ENCODE results near the gene POU2F1. TPM values are rescaled to one million over a fixed set of nuclear protein-coding genes. Genes with fewer than 3 reads are reported as not detected.
A peak's percentile ranks its signal among the peaks of the same experiment; 100 is the strongest.

The POU2F1 gene
- total RNA-seq, 4 donors from 2014 or later = 11.5 to 23.1 (median 17.0) TPM

GRCh38 chr1:167452483-167452882, 231.8 kb downstream of the POU2F1 start:
- Histone ChIP-seq H3K4me1 (peaks cover 0 to 7% (median 2%) of the 10 kb centered on the region in 4 donors), H3K9me3 (no peaks in the 10 kb centered on the region), H3K27me3 (no peaks in the 10 kb centered on the region), H3K4me3 (no peak overlapping the region), H3K27ac (no peak overlapping the region), H3K36me3 (no peaks in the 10 kb centered on the region)
- TF ChIP-seq POLR2A (IDR thresholded peaks at IDR 0.05) = no peak
- TF ChIP-seq CTCF (IDR thresholded peaks at IDR 0.05) = no peak
- peak in 1 of 3 donors; percentile 35 for DNase-seq

GRCh38 chr1:167453123-167453522, 232.4 kb downstream of the POU2F1 start:
- no peaks in the 10 kb centered on the region for H3K9me3 ChIP-seq
- TF ChIP-seq CTCF (IDR thresholded peaks at IDR 0.05) (no peak), POLR2A (IDR thresholded peaks at IDR 0.05) (no peak)
- H3K4me1 ChIP-seq = peaks cover 0 to 7% (median 2%) of the 10 kb centered on the region in 4 donors
- H3K27me3 ChIP-seq = no peaks in the 10 kb centered on the region
- no peak overlapping the region for H3K27ac ChIP-seq
- H3K4me3 ChIP-seq = no peak overlapping the region
- DNase-seq = peak in 1 of 3 donors; percentile 43
- no peaks in the 10 kb centered on the region for H3K36me3 ChIP-seq

GRCh38 chr1:167454304-167454893, 233.7 kb downstream of the POU2F1 start:
- Histone ChIP-seq H3K27ac (peak overlapping the region; percentile 66 to 78 (median 72)), H3K9me3 (no peaks in the 10 kb centered on the region), H3K4me1 (peaks cover 0 to 7% (median 2%) of the 10 kb centered on the region in 4 donors), H3K4me3 (peak overlapping the region; percentile 50 to 83 (median 68)), H3K27me3 (no peaks in the 10 kb centered on the region), H3K36me3 (no peaks in the 10 kb centered on the region)
- peak in 1 of 3 donors; percentile 44 for DNase-seq
- TF ChIP-seq POLR2A (IDR thresholded peaks at IDR 0.05) (no peak), CTCF (IDR thresholded peaks at IDR 0.05) (no peak)

- TF ChIP-seq CTCF (IDR thresholded peaks at IDR 0.05) (no peak), POLR2A (IDR thresholded peaks at IDR 0.05) (no peak)
- Histone ChIP-seq H3K4me1 (peaks cover 0 to 7% (median 2%) of the 10 kb centered on the region in 4 donors), H3K36me3 (no peaks in the 10 kb centered on the region), H3K27me3 (no peaks in the 10 kb centered on the region), H3K9me3 (no peaks in the 10 kb centered on the region), H3K4me3 (peak overlapping the region; percentile 50 to 83 (median 68)), H3K27ac (peak overlapping the region; percentile 66 to 78 (median 72))
- peak; percentile 70 to 89 (median 81) for DNase-seq
Measured at GRCh38 chr1:167454894-167455785, 234.5 kb downstream of the POU2F1 start.

- TF ChIP-seq POLR2A (IDR thresholded peaks at IDR 0.05) (no peak), CTCF (IDR thresholded peaks at IDR 0.05) (no peak)
- Histone ChIP-seq H3K36me3 (no peaks in the 10 kb centered on the region), H3K27ac (peak overlapping the region; percentile 66 to 78 (median 72)), H3K27me3 (no peaks in the 10 kb centered on the region), H3K4me1 (peaks cover 0 to 7% (median 2%) of the 10 kb centered on the region in 4 donors), H3K4me3 (peak overlapping the region; percentile 50 to 83 (median 68)), H3K9me3 (no peaks in the 10 kb centered on the region)
- DNase-seq = peak in 1 of 3 donors; percentile 52
Measured at GRCh38 chr1:167455786-167456446, 235.2 kb downstream of the POU2F1 start.

Data from Peyer's patch (tissue), 4 donors.